Neural cell (in vitro differentiated cells): Measurements from ENCODE around the gene TCF4. TPM values are rescaled to one million over a fixed set of nuclear protein-coding genes. Genes with fewer than 3 reads are reported as not detected.

Experiments used
- H2AFZ ChIP-seq: fragments of 200-600, 300-800 bp; sonication (generic), shearing (Covaris generic); 2 replicates; pipeline ENCODE4 v1.6.0; 2014; ENCODE audit warnings: low read depth, mild to moderate bottlenecking, antibody characterized with exemption, low read length, moderate library complexity
- H3F3A ChIP-seq: fragments of 200-600 bp; shearing (Covaris generic); 2 replicates; pipeline ENCODE4 v1.6.1; 2016; ENCODE audit warnings: mild to moderate bottlenecking, moderate library complexity, mixed read lengths, antibody characterized with exemption, low read length; ENCODE audit not compliant: insufficient read depth, poor library complexity, severe bottlenecking
- H3K27ac ChIP-seq: fragments of 200-600, 300-800 bp; sonication (generic), shearing (Covaris generic); 2 replicates; pipeline ENCODE4 v1.5.1; 2014; ENCODE audit warnings: mild to moderate bottlenecking, low read length, moderate library complexity
- H3K27me3 ChIP-seq: fragments of 300-800, 200-600 bp; sonication (generic), shearing (Covaris generic); 2 replicates; pipeline ENCODE4 v1.6.0; 2014; ENCODE audit warnings: mild to moderate bottlenecking, low read depth, low read length, moderate library complexity; ENCODE audit not compliant: insufficient read depth
- H3K36me3 ChIP-seq: fragments of 300-800, 200-600 bp; sonication (generic), shearing (Covaris generic); 2 replicates; pipeline ENCODE4 v1.5.1; 2014; ENCODE audit warnings: mild to moderate bottlenecking, antibody characterized with exemption, low read length, moderate library complexity; ENCODE audit not compliant: insufficient read depth
- H3K4me2 ChIP-seq: fragments of 300-800, 200-600 bp; sonication (generic), shearing (Covaris generic); 2 replicates; pipeline ENCODE4 v1.6.0; 2014; ENCODE audit warnings: mild to moderate bottlenecking, low read length
- H3K4me3 ChIP-seq: fragments of 300-800, 200-600 bp; sonication (generic), shearing (Covaris generic); 2 replicates; pipeline ENCODE4 v1.5.1; 2014; ENCODE audit warnings: mild to moderate bottlenecking, low read length, moderate library complexity
- H3K79me2 ChIP-seq: fragments of 200-600 bp; shearing (Covaris generic); replicated peaks from 2 replicates; pipeline ENCODE4 v1.6.0; 2014; ENCODE audit warnings: mild to moderate bottlenecking, low read length, moderate library complexity; ENCODE audit not compliant: insufficient read depth
- H3K9ac ChIP-seq: fragments of 300-800, 200-600 bp; sonication (generic), shearing (Covaris generic); 2 replicates; pipeline ENCODE4 v1.6.1; 2016; ENCODE audit warnings: mild to moderate bottlenecking, low read length, mixed read lengths
- H3K9me2 ChIP-seq: fragments of 200-600 bp; shearing (Covaris generic); 2 replicates; pipeline ENCODE4 v1.6.1; 2016; ENCODE audit warnings: mild to moderate bottlenecking, low read length, mixed read lengths; ENCODE audit not compliant: insufficient read depth
- H3K9me3 ChIP-seq: fragments of 200-600, 300-800 bp; sonication (generic), shearing (Covaris generic); 2 replicates; pipeline ENCODE4 v1.6.1; 2016; ENCODE audit warnings: mild to moderate bottlenecking, mixed run types, low read length, moderate library complexity, mixed read lengths
- H4K20me1 ChIP-seq: fragments of 200-600 bp; shearing (Covaris generic); 2 replicates; pipeline ENCODE4 v1.6.1; 2016; ENCODE audit warnings: mild to moderate bottlenecking, mixed run types; ENCODE audit not compliant: insufficient read depth
- CTCF ChIP-seq: fragments of 450-650 bp; IDR thresholded peaks from 2 replicates; pipeline ENCODE4 v1.5.1; 2014; ENCODE audit warnings: antibody characterized with exemption, mild to moderate bottlenecking, moderate library complexity; ENCODE audit not compliant: poor library complexity, severe bottlenecking
- EP300 ChIP-seq: fragments of 450-650 bp; conservative IDR thresholded peaks from 2 replicates; pipeline ENCODE4 v1.6.1; 2014; ENCODE audit warnings: antibody characterized with exemption, mild to moderate bottlenecking, moderate library complexity; ENCODE audit not compliant: poor library complexity, severe bottlenecking
- EZH2 ChIP-seq: fragments of 200-600, 300-800 bp; shearing (Covaris generic), sonication (generic); IDR thresholded peaks from 2 replicates; pipeline ENCODE4 v1.6.1; 2014; ENCODE audit warnings: antibody characterized with exemption, low read length, borderline replicate concordance, mild to moderate bottlenecking; ENCODE audit not compliant: insufficient read depth, poor library complexity, severe bottlenecking
- MXI1 ChIP-seq: fragments of 450-650 bp; conservative IDR thresholded peaks from 2 replicates; pipeline ENCODE4 v1.6.1; 2014; ENCODE audit warnings: antibody characterized with exemption, mild to moderate bottlenecking; ENCODE audit not compliant: poor library complexity, severe bottlenecking
- POLR2AphosphoS5 ChIP-seq: IDR thresholded peaks from 2 replicates; pipeline ENCODE4 v1.6.1; 2012
- RAD21 ChIP-seq: fragments of 450-650 bp; conservative IDR thresholded peaks from 2 replicates; pipeline ENCODE4 v1.6.1; 2014; ENCODE audit warnings: antibody characterized with exemption, mild to moderate bottlenecking, moderate library complexity
- REST ChIP-seq: IDR thresholded peaks from 2 replicates; pipeline ENCODE4 v1.6.1; 2012; ENCODE audit warnings: borderline replicate concordance
- SMC3 ChIP-seq: fragments of 450-650 bp; conservative IDR thresholded peaks from 2 replicates; pipeline ENCODE4 v1.6.1; 2014; ENCODE audit warnings: antibody characterized with exemption, mild to moderate bottlenecking, moderate library complexity; ENCODE audit not compliant: poor library complexity
- TAF1 ChIP-seq: IDR thresholded peaks from 2 replicates; pipeline ENCODE4 v1.6.1; 2012; ENCODE audit warnings: low read depth
- polyA plus RNA-seq: library from polyadenylated mRNA; depleted of rRNA; stranded (reverse); fragments of >200 nt; gene quantifications from 2 replicates; pipeline ENCODE4 v1.2.3, GENCODE V29; 2014

The TCF4 gene
- polyA plus RNA-seq, 1 donor from 2014 or later, result 7.0 TPM

DNA sequence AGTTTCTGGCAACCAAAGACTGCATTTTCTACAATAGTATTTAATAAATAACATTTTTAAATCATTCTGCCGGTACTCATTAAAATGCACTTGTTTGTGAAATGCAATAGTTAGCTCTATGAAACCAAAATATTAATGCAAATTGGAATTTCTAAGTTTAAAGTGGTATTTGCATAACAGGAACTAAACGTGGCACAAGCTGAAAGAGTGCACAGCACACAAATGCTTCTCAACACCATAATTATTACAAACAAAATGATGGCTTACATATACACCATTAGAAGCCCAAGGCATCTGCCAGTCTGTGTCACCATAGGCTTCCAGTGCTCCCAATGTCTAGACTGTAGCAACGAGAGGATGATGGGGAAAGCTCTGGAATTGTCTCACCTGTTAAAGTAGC is 280.5 kb downstream of the TCF4 start:
- Histone ChIP-seq H3K79me2 (no peaks in the 10 kb centered on the region), H4K20me1 (no peaks in the 10 kb centered on the region)

GRCh38 chr18:55306359-55307024 is 281.5 kb downstream of the TCF4 start:
- no peak overlapping the region for H3K27ac ChIP-seq
- no peaks in the 10 kb centered on the region for H3K9me3 ChIP-seq
- H3K36me3 ChIP-seq, result no peaks in the 10 kb centered on the region
- H3K27me3 ChIP-seq, result no peaks in the 10 kb centered on the region
- H3F3A ChIP-seq, result no peaks in the 10 kb centered on the region
- no peaks in the 10 kb centered on the region for H3K79me2 ChIP-seq
- TF ChIP-seq TAF1, result no peak
- no peak for TF ChIP-seq RAD21
- H3K4me2 ChIP-seq, result no peak overlapping the region
- no peak overlapping the region for H3K9ac ChIP-seq
- no peaks in the 10 kb centered on the region for H4K20me1 ChIP-seq
- H3K4me3 ChIP-seq, result no peak overlapping the region
- no peak overlapping the region for H2AFZ ChIP-seq
- no peaks in the 10 kb centered on the region for H3K9me2 ChIP-seq

More for the DNA sequence above, 280.5 kb downstream of the TCF4 start:
- no peaks in the 10 kb centered on the region for H3F3A ChIP-seq
- H2AFZ ChIP-seq, result no peak overlapping the region
- no peaks in the 10 kb centered on the region for H3K9me2 ChIP-seq
- H3K9ac ChIP-seq, result no peak overlapping the region
- H3K27ac ChIP-seq, result no peak overlapping the region
- no peaks in the 10 kb centered on the region for H3K27me3 ChIP-seq
- TF ChIP-seq EZH2 (no peak), EP300 (no peak), SMC3 (no peak), POLR2AphosphoS5 (no peak)
- no peaks in the 10 kb centered on the region for H3K36me3 ChIP-seq
- no peaks in the 10 kb centered on the region for H3K9me3 ChIP-seq
- H3K4me2 ChIP-seq, result no peak overlapping the region
- no peak overlapping the region for H3K4me3 ChIP-seq

DNA sequence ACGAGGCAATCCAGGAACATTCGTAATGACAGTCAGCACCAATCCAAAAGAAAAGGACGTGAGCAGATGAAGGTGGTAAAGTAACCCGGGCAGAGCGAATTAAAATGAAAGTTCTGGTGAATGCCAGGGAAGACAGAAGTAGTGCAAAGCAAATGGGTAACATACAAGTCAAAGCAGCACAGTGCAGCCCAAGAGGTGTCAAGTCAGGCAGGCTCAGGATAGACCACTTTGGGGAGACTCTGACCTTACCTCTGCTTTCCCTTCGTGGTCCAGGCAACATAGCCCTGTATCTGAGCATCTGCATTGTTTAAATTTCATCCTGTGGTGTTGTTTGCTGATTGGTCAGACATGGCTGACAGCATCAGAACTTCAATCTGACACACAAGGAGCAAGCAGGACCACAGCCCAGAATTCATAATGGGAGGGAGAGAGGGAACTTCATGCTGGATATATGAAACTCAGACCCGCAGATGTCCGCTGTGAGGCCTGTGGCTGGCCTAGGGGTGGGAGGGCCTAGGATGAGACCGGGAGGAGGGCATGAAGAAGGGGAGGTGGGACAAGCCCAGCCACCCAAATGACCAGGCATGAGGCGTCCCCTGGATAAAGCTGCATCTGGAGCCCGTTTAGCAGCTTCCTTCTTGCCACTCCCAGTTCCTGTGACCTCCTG is 285.7 kb downstream of the TCF4 start:
- Histone ChIP-seq H3K4me3 (no peak overlapping the region), H3K9me3 (no peaks in the 10 kb centered on the region), H4K20me1 (no peaks in the 10 kb centered on the region), H3K4me2 (no peak overlapping the region), H3K27ac (no peak overlapping the region), H2AFZ (no peak overlapping the region), H3K27me3 (no peaks in the 10 kb centered on the region), H3K79me2 (no peaks in the 10 kb centered on the region), H3F3A (no peaks in the 10 kb centered on the region), H3K9ac (no peak overlapping the region), H3K9me2 (no peaks in the 10 kb centered on the region), H3K36me3 (no peaks in the 10 kb centered on the region)
- TF ChIP-seq EZH2 (no peak), EP300 (no peak), RAD21 (no peak), POLR2AphosphoS5 (no peak), REST (no peak), SMC3 (no peak), MXI1 (no peak), TAF1 (no peak), CTCF (no peak)
